ENCODE measurements around the gene IAH1. TPM values are rescaled to one million over a fixed set of nuclear protein-coding genes. Genes with fewer than 3 reads are reported as not detected.

The IAH1 gene
- total and polyA plus RNA-seq, 4 donors = 19.2 to 62.1 (median 27.0) TPM

DNA sequence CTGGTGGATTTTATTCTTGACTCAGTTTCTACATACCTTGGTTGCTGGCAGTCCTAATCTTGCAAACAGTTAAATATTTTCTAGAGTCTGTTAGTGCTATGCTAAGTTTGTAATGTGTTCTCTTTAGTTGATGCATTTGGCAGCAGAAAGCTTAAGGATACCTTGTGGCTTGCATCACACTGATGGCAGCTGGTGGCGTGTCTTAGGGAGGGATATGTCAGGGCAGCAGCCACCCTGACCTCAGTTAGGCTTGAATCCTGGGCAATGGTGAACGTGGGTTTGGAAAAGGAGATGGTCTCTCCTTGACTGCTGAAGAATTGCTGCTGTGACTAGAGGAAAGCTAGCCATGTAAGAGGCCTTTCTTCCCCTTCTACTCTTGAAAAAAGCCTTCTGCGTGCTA is 4.2 kb downstream of the IAH1 start:
- no peak overlapping the region for H3K27ac ChIP-seq (ENCODE audit: low read depth in 1 of 2, low read length in 2 of 2)
- no peaks in the 10 kb centered on the region for H3K9me3 ChIP-seq (ENCODE audit: control insufficient read depth in 4 of 4, low read length in 3 of 4)
- no peak overlapping the region for H3K9ac ChIP-seq (ENCODE audit: low read depth in 1 of 2, low read length in 2 of 2)
- peaks cover 2 to 13% (median 6%) of the 10 kb centered on the region in 4 donors for H3K4me1 ChIP-seq (ENCODE audit: control insufficient read depth in 4 of 4, insufficient read depth in 4 of 4, low read length in 3 of 4)
- no peaks in the 10 kb centered on the region for H3K27me3 ChIP-seq (ENCODE audit: control insufficient read depth in 4 of 4, insufficient read depth in 4 of 4, low read length in 3 of 4)
- H3K36me3 ChIP-seq (ENCODE audit: control insufficient read depth in 4 of 4, insufficient read depth in 3 of 4, low read depth in 1 of 4, low read length in 3 of 4) = peaks cover 19 to 30% (median 25%) of the 10 kb centered on the region in 4 donors
- H3K4me3 ChIP-seq (ENCODE audit: low read depth in 1 of 3, low read length in 3 of 3) = no peak overlapping the region
- 95% methylated on average over 3 of the region's 3 CpGs for WGBS
- DNase-seq (ENCODE audit: low spot score) = no peak
- TF ChIP-seq JUND (IDR thresholded peaks at IDR 0.05) (no peak), EGR1 (IDR thresholded peaks at IDR 0.05; ENCODE audit: low read depth in 2 of 2) (no peak), SP1 (IDR thresholded peaks at IDR 0.05) (no peak), GABPA (IDR thresholded peaks at IDR 0.05 in 1 of 2, conservative IDR thresholded peaks at IDR 0.05 in 1 of 2) (no peak), TAF1 (conservative IDR thresholded peaks at IDR 0.05) (no peak), HNF4A (conservative IDR thresholded peaks at IDR 0.05) (no peak), RXRA (IDR thresholded peaks at IDR 0.05) (no peak), YY1 (IDR thresholded peaks at IDR 0.05) (no peak), HNF4G (IDR thresholded peaks at IDR 0.05) (no peak), NR2F2 (IDR thresholded peaks at IDR 0.05) (no peak), RAD21 (IDR thresholded peaks at IDR 0.05) (no peak), REST (IDR thresholded peaks at IDR 0.05) (no peak), FOXA1 (IDR thresholded peaks at IDR 0.05) (no peak), FOXA2 (IDR thresholded peaks at IDR 0.05) (no peak)
- TF ChIP-seq, protein P1, sequence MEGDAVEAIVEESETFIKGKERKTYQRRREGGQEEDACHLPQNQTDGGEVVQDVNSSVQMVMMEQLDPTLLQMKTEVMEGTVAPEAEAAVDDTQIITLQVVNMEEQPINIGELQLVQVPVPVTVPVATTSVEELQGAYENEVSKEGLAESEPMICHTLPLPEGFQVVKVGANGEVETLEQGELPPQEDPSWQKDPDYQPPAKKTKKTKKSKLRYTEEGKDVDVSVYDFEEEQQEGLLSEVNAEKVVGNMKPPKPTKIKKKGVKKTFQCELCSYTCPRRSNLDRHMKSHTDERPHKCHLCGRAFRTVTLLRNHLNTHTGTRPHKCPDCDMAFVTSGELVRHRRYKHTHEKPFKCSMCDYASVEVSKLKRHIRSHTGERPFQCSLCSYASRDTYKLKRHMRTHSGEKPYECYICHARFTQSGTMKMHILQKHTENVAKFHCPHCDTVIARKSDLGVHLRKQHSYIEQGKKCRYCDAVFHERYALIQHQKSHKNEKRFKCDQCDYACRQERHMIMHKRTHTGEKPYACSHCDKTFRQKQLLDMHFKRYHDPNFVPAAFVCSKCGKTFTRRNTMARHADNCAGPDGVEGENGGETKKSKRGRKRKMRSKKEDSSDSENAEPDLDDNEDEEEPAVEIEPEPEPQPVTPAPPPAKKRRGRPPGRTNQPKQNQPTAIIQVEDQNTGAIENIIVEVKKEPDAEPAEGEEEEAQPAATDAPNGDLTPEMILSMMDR (IDR thresholded peaks at IDR 0.05; ENCODE audit: low read depth, low read length, missing input control) = no peak
- TF ChIP-seq, protein P2, sequence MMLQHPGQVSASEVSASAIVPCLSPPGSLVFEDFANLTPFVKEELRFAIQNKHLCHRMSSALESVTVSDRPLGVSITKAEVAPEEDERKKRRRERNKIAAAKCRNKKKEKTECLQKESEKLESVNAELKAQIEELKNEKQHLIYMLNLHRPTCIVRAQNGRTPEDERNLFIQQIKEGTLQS (IDR thresholded peaks at IDR 0.05) = no peak

GRCh38 chr2:9480157-9480556 is 5.8 kb downstream of the IAH1 start:
- Histone ChIP-seq H3K4me3 (ENCODE audit: low read depth in 1 of 3, low read length in 3 of 3) (no peak overlapping the region), H3K9me3 (ENCODE audit: control insufficient read depth in 4 of 4, low read length in 3 of 4) (no peaks in the 10 kb centered on the region), H3K27ac (ENCODE audit: low read depth in 1 of 2, low read length in 2 of 2) (no peak overlapping the region), H3K9ac (ENCODE audit: low read depth in 1 of 2, low read length in 2 of 2) (no peak overlapping the region), H3K36me3 (ENCODE audit: control insufficient read depth in 4 of 4, insufficient read depth in 3 of 4, low read depth in 1 of 4, low read length in 3 of 4) (peaks cover 23 to 43% (median 40%) of the 10 kb centered on the region in 4 donors), H3K4me1 (ENCODE audit: control insufficient read depth in 4 of 4, insufficient read depth in 4 of 4, low read length in 3 of 4) (peaks cover 0 to 3% (median 0%) of the 10 kb centered on the region in 4 donors), H3K27me3 (ENCODE audit: control insufficient read depth in 4 of 4, insufficient read depth in 4 of 4, low read length in 3 of 4) (no peaks in the 10 kb centered on the region)
- WGBS = 96% methylated on average over 4 of the region's 4 CpGs
- DNase-seq (ENCODE audit: low spot score) = no peak
- TF ChIP-seq, protein P1 (IDR thresholded peaks at IDR 0.05; ENCODE audit: low read depth, low read length, missing input control) = no peak
- TF ChIP-seq HNF4G (IDR thresholded peaks at IDR 0.05) (no peak), MAX (IDR thresholded peaks at IDR 0.05) (no peak), GABPA (IDR thresholded peaks at IDR 0.05 in 1 of 2, conservative IDR thresholded peaks at IDR 0.05 in 1 of 2) (no peak), RXRA (IDR thresholded peaks at IDR 0.05) (no peak), TAF1 (conservative IDR thresholded peaks at IDR 0.05) (no peak), JUND (IDR thresholded peaks at IDR 0.05) (no peak), FOXA2 (IDR thresholded peaks at IDR 0.05) (no peak), HNF4A (conservative IDR thresholded peaks at IDR 0.05) (no peak), REST (IDR thresholded peaks at IDR 0.05) (no peak)
- TF ChIP-seq, protein P2 (IDR thresholded peaks at IDR 0.05) = no peak

All from liver (tissue), 9 donors.